WI38 (cell line): ENCODE measurements around the gene RAD1.

Source experiments
- H3K4me3 ChIP-seq: 2 replicates; pipeline ENCODE4 v1.5.1; 2011; ENCODE audit warnings: low read depth, mild to moderate bottlenecking, control low read depth, low read length
- CTCF ChIP-seq: IDR thresholded peaks from 2 replicates; pipeline ENCODE4 v1.5.1; 2012; ENCODE audit warnings: low read depth, mild to moderate bottlenecking, control low read depth, low read length

RAD1 gene

GRCh38 chr5:34886392-34887119, 28.7 kb downstream of the RAD1 start:
- no peak for TF ChIP-seq CTCF

GRCh38 chr5:34881246-34881645, 34.1 kb downstream of the RAD1 start:
- TF ChIP-seq CTCF, result no peak
- no peak overlapping the region for H3K4me3 ChIP-seq

More at GRCh38 chr5:34886392-34887119, 28.7 kb downstream of the RAD1 start:
- H3K4me3 ChIP-seq, result no peak overlapping the region

- no peak for TF ChIP-seq CTCF
- no peak overlapping the region for H3K4me3 ChIP-seq
Measured at GRCh38 chr5:34876275-34876674, 39.0 kb downstream of the RAD1 start.

- no peak overlapping the region for H3K4me3 ChIP-seq
- no peak for TF ChIP-seq CTCF
Measured at GRCh38 chr5:34870382-34870781, 44.9 kb downstream of the RAD1 start.

GRCh38 chr5:34869256-34869655, 46.0 kb downstream of the RAD1 start:
- H3K4me3 ChIP-seq, result no peak overlapping the region
- no peak for TF ChIP-seq CTCF

GRCh38 chr5:34868791-34869190, 46.5 kb downstream of the RAD1 start:
- TF ChIP-seq CTCF, result no peak
- no peak overlapping the region for H3K4me3 ChIP-seq

- no peak overlapping the region for H3K4me3 ChIP-seq
- TF ChIP-seq CTCF, result no peak
Measured at GRCh38 chr5:34867660-34868059, 47.6 kb downstream of the RAD1 start.
